H1 (cell line): ENCODE results near the gene METTL8. TPM values are rescaled to one million over a fixed set of nuclear protein-coding genes. Genes with fewer than 3 reads are reported as not detected.

Experiments used
- CTCF ChIA-PET: fragments of 300-600 bp; sonication (Branson Sonifier 250); formaldehyde crosslinking; loops from one replicate; lab custom pipeline; 2021; ENCODE audit not compliant: partially characterized antibody; lab: Charles Lee
- POLR2A ChIA-PET: fragments of 300-600 bp; sonication (Branson Sonifier 250); formaldehyde crosslinking; loops from one replicate; lab custom pipeline; 2021; ENCODE audit warnings: inconsistent platforms; ENCODE audit not compliant: partially characterized antibody; lab: Charles Lee
- DNase-seq, 2 experiments: peaks; one replicate each; pipeline versions ENCODE4 v3.0.0 to v3.0.0-alpha.2; 2010 to 2022; ENCODE audit warnings: low spot score in 2 of 2, low read depth in 1 of 2, mixed read lengths in 1 of 2
- FAIRE-seq: peaks from 2 replicates; lab custom pipeline; 2011; peaks lifted over from hg19 to GRCh38; lab: Jason Lieb, UNC
- H2AFZ ChIP-seq: 2 replicates; pipeline ENCODE4 v1.8.1; 2012; ENCODE audit warnings: low read length, inconsistent platforms
- H2AK5ac ChIP-seq: 2 replicates; pipeline ENCODE4 v1.6.1; 2013; ENCODE audit warnings: low read depth, low read length
- H2BK120ac ChIP-seq: replicated peaks from 2 replicates; pipeline ENCODE3; 2013; ENCODE audit warnings: low read depth, low read length, inconsistent platforms
- H2BK12ac ChIP-seq: 2 replicates; pipeline ENCODE4 v1.6.1; 2013; ENCODE audit warnings: low read depth, low read length
- H2BK15ac ChIP-seq: 2 replicates; pipeline ENCODE4 v1.6.1; 2013; ENCODE audit warnings: low read length
- H2BK20ac ChIP-seq: 2 replicates; pipeline ENCODE4 v1.6.1; 2013; ENCODE audit warnings: low read length
- H2BK5ac ChIP-seq: 2 replicates; pipeline ENCODE4 v1.6.1; 2013; ENCODE audit warnings: low read depth, low read length
- H3K14ac ChIP-seq: 2 replicates; pipeline ENCODE4 v1.6.1; 2013; ENCODE audit warnings: inconsistent platforms; ENCODE audit not compliant: insufficient read length
- H3K18ac ChIP-seq: 2 replicates; pipeline ENCODE4 v1.6.1; 2013; ENCODE audit warnings: low read length; ENCODE audit errors: extremely low read depth
- H3K23ac ChIP-seq: 2 replicates; pipeline ENCODE4 v1.6.1; 2013; ENCODE audit warnings: inconsistent platforms; ENCODE audit not compliant: insufficient read length
- H3K23me2 ChIP-seq: 2 replicates; pipeline ENCODE4 v1.6.1; 2013; ENCODE audit warnings: low read depth, low read length
- H3K27ac ChIP-seq: 2 replicates; pipeline ENCODE4 v1.6.1; 2011; ENCODE audit warnings: low read depth, low read length, inconsistent platforms
- H3K27me3 ChIP-seq, 4 experiments: replicated peaks in 1 of 4; 1 replicate in 1 of 4; 2 replicates in 3 of 4; pipeline versions ENCODE4 v1.6.1 to v1.8.1; 2011 to 2013; ENCODE audit warnings: low read length in 3 of 4, mild to moderate bottlenecking in 3 of 4, inconsistent platforms in 2 of 4, mixed read lengths in 2 of 4, moderate library complexity in 1 of 4; ENCODE audit not compliant: control insufficient read depth in 3 of 4, insufficient read depth in 3 of 4; ENCODE audit errors: extremely low read depth in 1 of 4
- H3K36me3 ChIP-seq, 4 experiments: 2 replicates each; pipeline versions ENCODE4 v1.6.1 to v1.8.1; 2011 to 2013; ENCODE audit warnings: mild to moderate bottlenecking in 4 of 4, low read length in 3 of 4, moderate library complexity in 2 of 4, control low read depth in 1 of 4, inconsistent platforms in 1 of 4; ENCODE audit not compliant: insufficient read depth in 4 of 4, control insufficient read depth in 2 of 4
- H3K4ac ChIP-seq: replicated peaks from 2 replicates; pipeline ENCODE3; 2013; ENCODE audit warnings: low read length, low read depth, mixed read lengths, inconsistent platforms; ENCODE audit not compliant: insufficient read length
- H3K4me1 ChIP-seq, 4 experiments: replicated peaks in 1 of 4; 1 replicate in 1 of 4; 2 replicates in 3 of 4; pipeline versions ENCODE4 v1.6.1 to v1.8.1; 2011 to 2013; ENCODE audit warnings: low read length in 3 of 4, inconsistent platforms in 2 of 4, mixed read lengths in 1 of 4; ENCODE audit not compliant: insufficient read depth in 4 of 4, control insufficient read depth in 3 of 4
- H3K4me2 ChIP-seq, 2 experiments: 2 replicates each; pipeline versions ENCODE4 v1.6.1 to v1.8.1; 2011 to 2013; ENCODE audit warnings: low read depth in 2 of 2, low read length in 2 of 2, control low read depth in 1 of 2, inconsistent platforms in 1 of 2, mild to moderate bottlenecking in 1 of 2; ENCODE audit not compliant: insufficient read depth in 1 of 2
- H3K4me3 ChIP-seq, 4 experiments: fragments of 200-600, 300-600 bp in 1 of 4; sonication (generic), shearing (Covaris generic), sonication (Bioruptor Twin) in 1 of 4; 2 replicates each; pipeline versions ENCODE4 v1.5.1 to v1.8.1; 2011 to 2016; ENCODE audit warnings: low read length in 4 of 4, low read depth in 3 of 4, control low read depth in 2 of 4, inconsistent platforms in 2 of 4, mild to moderate bottlenecking in 2 of 4, mixed read lengths in 1 of 4, moderate library complexity in 1 of 4; ENCODE audit not compliant: insufficient read depth in 2 of 4; ENCODE audit errors: extremely low read depth in 1 of 4
- H3K56ac ChIP-seq: replicated peaks from 2 replicates; pipeline ENCODE3; 2013; ENCODE audit warnings: low read depth, mild to moderate bottlenecking, mixed read lengths, low read length, inconsistent platforms; ENCODE audit not compliant: insufficient read length
- H3K79me1 ChIP-seq: 2 replicates; pipeline ENCODE4 v1.6.1; 2013; ENCODE audit warnings: low read depth, low read length, control low read depth
- H3K79me2 ChIP-seq, 2 experiments: 2 replicates each; pipeline versions ENCODE4 v1.6.1 to v1.8.1; 2012 to 2013; ENCODE audit warnings: low read length in 2 of 2, mild to moderate bottlenecking in 2 of 2, inconsistent platforms in 1 of 2; ENCODE audit not compliant: insufficient read depth in 2 of 2, control insufficient read depth in 1 of 2
- H3K9ac ChIP-seq, 4 experiments: replicated peaks in 1 of 4; 1 replicate in 1 of 4; 2 replicates in 3 of 4; pipeline versions ENCODE4 v1.6.1 to v1.8.1; 2011 to 2013; ENCODE audit warnings: low read depth in 3 of 4, low read length in 3 of 4, control low read depth in 2 of 4, mild to moderate bottlenecking in 2 of 4, moderate library complexity in 2 of 4, inconsistent platforms in 1 of 4; ENCODE audit errors: extremely low read depth in 1 of 4
- H3K9me3 ChIP-seq, 2 experiments: 2 replicates each; pipeline versions ENCODE4 v1.6.1 to v1.8.1; 2012 to 2013; ENCODE audit warnings: mild to moderate bottlenecking in 2 of 2, moderate library complexity in 2 of 2, control low read depth in 1 of 2, inconsistent platforms in 1 of 2, low read depth in 1 of 2, low read length in 1 of 2, mixed read lengths in 1 of 2; ENCODE audit not compliant: insufficient read depth in 2 of 2
- H4K20me1 ChIP-seq, 2 experiments: replicated peaks in 1 of 2; 2 replicates each; pipeline versions ENCODE3 to v1.8.1; 2011 to 2013; ENCODE audit warnings: inconsistent platforms in 2 of 2, low read length in 2 of 2, mild to moderate bottlenecking in 1 of 2; ENCODE audit not compliant: insufficient read depth in 2 of 2, control insufficient read depth in 1 of 2
- H4K5ac ChIP-seq: 2 replicates; pipeline ENCODE4 v1.6.1; 2013; ENCODE audit warnings: low read length, low read depth, mixed read lengths, inconsistent platforms; ENCODE audit not compliant: insufficient read length
- H4K8ac ChIP-seq: 2 replicates; pipeline ENCODE4 v1.8.0; 2013; ENCODE audit warnings: mild to moderate bottlenecking, moderate library complexity, low read length, inconsistent platforms; ENCODE audit not compliant: insufficient read depth; ENCODE audit errors: extremely low read depth
- H4K91ac ChIP-seq: replicated peaks from 2 replicates; pipeline ENCODE3; 2013; ENCODE audit warnings: low read length, mixed read lengths, inconsistent platforms; ENCODE audit not compliant: insufficient read length
- BCL11A ChIP-seq, 2 experiments: IDR thresholded peaks; one replicate each; pipeline ENCODE4 v1.6.1; 2011; ENCODE audit warnings: low read depth in 2 of 2, low read length in 2 of 2, mild to moderate bottlenecking in 2 of 2
- JUN ChIP-seq: IDR thresholded peaks from 2 replicates; pipeline ENCODE4 v1.6.1; 2011; ENCODE audit warnings: low read depth, mild to moderate bottlenecking, improper control_type of control experiment, low read length
- KDM1A ChIP-seq: fragments of 200-600, 300-600 bp; sonication (generic); IDR thresholded peaks from 2 replicates; pipeline ENCODE4 v1.7.1; 2016; ENCODE audit warnings: mild to moderate bottlenecking, low read length, borderline replicate concordance
- RAD21 ChIP-seq, 2 experiments: IDR thresholded peaks in 1 of 2; conservative IDR thresholded peaks in 1 of 2; 2 replicates each; pipeline ENCODE4 v1.6.1; 2011; ENCODE audit warnings: low read depth in 2 of 2, low read length in 2 of 2, improper control_type of control experiment in 1 of 2, inconsistent platforms in 1 of 2, mild to moderate bottlenecking in 1 of 2, moderate library complexity in 1 of 2
- RBBP5 ChIP-seq: IDR thresholded peaks from 2 replicates; pipeline ENCODE4 v1.7.1; 2012; ENCODE audit warnings: low read depth, mild to moderate bottlenecking, inconsistent platforms, low read length, moderate library complexity, borderline replicate concordance
- RXRA ChIP-seq: IDR thresholded peaks from 2 replicates; pipeline ENCODE4 v1.6.1; 2011; ENCODE audit warnings: low read depth, mild to moderate bottlenecking, low read length, moderate library complexity; ENCODE audit not compliant: insufficient read depth
- SP4 ChIP-seq: IDR thresholded peaks from 2 replicates; pipeline ENCODE4 v1.6.1; 2012; ENCODE audit warnings: low read length, inconsistent platforms
- TEAD4 ChIP-seq: IDR thresholded peaks from 2 replicates; pipeline ENCODE4 v1.6.1; 2012; ENCODE audit warnings: low read depth, low read length, inconsistent platforms, mixed read lengths
- WGBS, 2 experiments: shearing (Covaris generic) in 1 of 2; methylation state at CpG; one replicate each; pipeline versions ENCODE4 v1.1.6 to v1.1.7; 2013 to 2015; ENCODE audit warnings: low lambda C conversion rate in 2 of 2, mixed read lengths in 2 of 2, inconsistent platforms in 1 of 2, low coverage in 1 of 2, missing lambda C conversion rate in 1 of 2; ENCODE audit not compliant: insufficient replicate concordance in 2 of 2, insufficient coverage in 1 of 2, insufficient read length in 1 of 2; ENCODE audit errors: extremely low coverage in 1 of 2, missing lambda C conversion rate in 1 of 2; 5-methylcytosine and 5-hydroxymethylcytosine counted together
- polyA plus RNA-seq, 7 experiments: library from polyadenylated mRNA; depleted of rRNA in 3 of 7; stranded (reverse) in 5 of 7; unstranded in 2 of 7; fragments of >200 nt in 5 of 7; fragments of 200-250 nt in 2 of 7; gene quantifications; 1 replicate in 5 of 7; 2 replicates in 1 of 7; 4 replicates in 1 of 7; pipeline versions ENCODE4 v1.2.1 to v1.2.3, GENCODE V29; 2011 to 2013; ENCODE audit warnings: missing spikeins in 2 of 7, mixed read lengths in 2 of 7
- total RNA-seq: library from RNA; stranded (reverse); fragmentation: NEBNext Ultra II Directional; extraction: Animal tissue kit (Norgen Biotek cat#: 25700); gene quantifications from 2 replicates; pipeline ENCODE4 v1.2.1, GENCODE V29; 2021
- TF ChIP-seq, protein P1 (sequence below), 3 experiments: IDR thresholded peaks; 1 replicate in 2 of 3; 2 replicates in 1 of 3; pipeline versions ENCODE4 v1.5.1 to v1.6.1; 2011; ENCODE audit warnings: low read length in 3 of 3, mild to moderate bottlenecking in 3 of 3, inconsistent platforms in 2 of 3, low read depth in 1 of 3, moderate library complexity in 1 of 3; ENCODE audit not compliant: insufficient read depth in 1 of 3; ENCODE audit errors: control extremely low read depth in 1 of 3
- TF ChIP-seq, protein P2 (sequence below): IDR thresholded peaks from 2 replicates; pipeline ENCODE4 v1.6.1; 2011; ENCODE audit warnings: low read depth, mild to moderate bottlenecking, low read length; ENCODE audit not compliant: insufficient read depth

Gene METTL8
- total and polyA plus RNA-seq, 2 of the 8 experiments (the other 6 are each of a cell fraction or from before 2014, with no cell fraction given), result 17.6 to 79.7 TPM

DNA sequence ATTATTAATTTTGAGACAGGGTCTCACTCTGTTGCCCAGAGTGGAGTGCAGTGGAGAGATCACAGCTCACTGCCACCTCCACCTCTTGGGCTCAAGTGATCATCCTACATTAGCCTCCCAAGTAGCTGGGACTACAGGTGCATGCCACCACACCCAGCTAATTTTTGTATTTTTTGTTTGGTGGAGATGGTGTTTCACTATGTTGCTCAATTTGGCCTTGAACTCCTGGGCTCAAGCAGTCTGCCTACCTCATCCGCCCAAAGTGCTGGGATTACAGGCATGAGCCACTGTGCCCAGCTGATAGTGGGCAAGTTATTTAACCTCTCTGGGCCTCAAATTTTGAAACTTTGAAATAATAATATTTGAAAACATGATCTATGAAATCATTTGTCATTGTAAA, 26.7 kb upstream of the METTL8 start:
- no peaks in the 10 kb centered on the region for H3K9me3 ChIP-seq
- no peak overlapping the region for H4K91ac ChIP-seq
- H3K23me2 ChIP-seq, result no peaks in the 10 kb centered on the region
- H2AFZ ChIP-seq, result no peak overlapping the region
- H2BK5ac ChIP-seq, result no peak overlapping the region
- DNase-seq (no peak), FAIRE-seq (no peak)
- no peak overlapping the region for H3K18ac ChIP-seq
- POLR2A ChIA-PET, result no interaction called here
- H3K4ac ChIP-seq, result no peak overlapping the region
- H3K14ac ChIP-seq, result no peak overlapping the region
- no peak overlapping the region for H3K56ac ChIP-seq
- H2AK5ac ChIP-seq, result no peak overlapping the region
- no peak overlapping the region for H2BK120ac ChIP-seq
- H3K79me1 ChIP-seq, result no peaks in the 10 kb centered on the region; the same call in 1 of the 2 replicates
- no peak overlapping the region for H3K4me3 ChIP-seq
- H4K5ac ChIP-seq, result no peak overlapping the region
- H3K36me3 ChIP-seq, result peaks cover 0 to 25% (median 10%) of the 10 kb centered on the region in 4 experiments; a peak in 3 of 8 replicates
- H3K4me1 ChIP-seq, result no peaks in the 10 kb centered on the region
- H2BK20ac ChIP-seq, result no peak overlapping the region
- no peak overlapping the region for H4K8ac ChIP-seq
- H3K23ac ChIP-seq, result no peak overlapping the region
- no peak overlapping the region for H3K27ac ChIP-seq
- CTCF ChIA-PET, result interaction anchor here (0.6 to 1.2 kb wide), 2 partner anchors 11 to 388 kb away, joined by 3 read pairs; no protein-coding TSS in a partner anchor
- no peak for TF ChIP-seq RBBP5
- TF ChIP-seq, protein P1, sequence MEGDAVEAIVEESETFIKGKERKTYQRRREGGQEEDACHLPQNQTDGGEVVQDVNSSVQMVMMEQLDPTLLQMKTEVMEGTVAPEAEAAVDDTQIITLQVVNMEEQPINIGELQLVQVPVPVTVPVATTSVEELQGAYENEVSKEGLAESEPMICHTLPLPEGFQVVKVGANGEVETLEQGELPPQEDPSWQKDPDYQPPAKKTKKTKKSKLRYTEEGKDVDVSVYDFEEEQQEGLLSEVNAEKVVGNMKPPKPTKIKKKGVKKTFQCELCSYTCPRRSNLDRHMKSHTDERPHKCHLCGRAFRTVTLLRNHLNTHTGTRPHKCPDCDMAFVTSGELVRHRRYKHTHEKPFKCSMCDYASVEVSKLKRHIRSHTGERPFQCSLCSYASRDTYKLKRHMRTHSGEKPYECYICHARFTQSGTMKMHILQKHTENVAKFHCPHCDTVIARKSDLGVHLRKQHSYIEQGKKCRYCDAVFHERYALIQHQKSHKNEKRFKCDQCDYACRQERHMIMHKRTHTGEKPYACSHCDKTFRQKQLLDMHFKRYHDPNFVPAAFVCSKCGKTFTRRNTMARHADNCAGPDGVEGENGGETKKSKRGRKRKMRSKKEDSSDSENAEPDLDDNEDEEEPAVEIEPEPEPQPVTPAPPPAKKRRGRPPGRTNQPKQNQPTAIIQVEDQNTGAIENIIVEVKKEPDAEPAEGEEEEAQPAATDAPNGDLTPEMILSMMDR (IDR thresholded peaks at IDR 0.05; ENCODE audit: control extremely low read depth in 1 of 3, insufficient read depth in 1 of 3, low read depth in 1 of 3, low read length in 3 of 3), result no peak
- no peak for TF ChIP-seq TEAD4
- no peak for TF ChIP-seq BCL11A (IDR thresholded peaks at IDR 0.05; ENCODE audit: low read depth in 2 of 2, low read length in 2 of 2)
- no peak for TF ChIP-seq RXRA
- TF ChIP-seq SP4, result no peak
- no peak for TF ChIP-seq KDM1A
- TF ChIP-seq RAD21 (IDR thresholded peaks at IDR 0.05 in 1 of 2, conservative IDR thresholded peaks at IDR 0.05 in 1 of 2; ENCODE audit: low read depth in 2 of 2, low read length in 2 of 2), result no peak
- TF ChIP-seq JUN, result no peak
- TF ChIP-seq, protein P2, sequence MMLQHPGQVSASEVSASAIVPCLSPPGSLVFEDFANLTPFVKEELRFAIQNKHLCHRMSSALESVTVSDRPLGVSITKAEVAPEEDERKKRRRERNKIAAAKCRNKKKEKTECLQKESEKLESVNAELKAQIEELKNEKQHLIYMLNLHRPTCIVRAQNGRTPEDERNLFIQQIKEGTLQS, result no peak
- no peak overlapping the region for H2BK12ac ChIP-seq
- H3K27me3 ChIP-seq, result no peaks in the 10 kb centered on the region
- no peaks in the 10 kb centered on the region for H4K20me1 ChIP-seq
- no peak overlapping the region for H3K4me2 ChIP-seq
- peaks cover 0 to 3% of the 10 kb centered on the region in 2 experiments; a peak in 1 of 4 replicates for H3K79me2 ChIP-seq
- 93% methylated on average over 1 of the region's 1 CpG; no CpG with 5 or more reads in 1 of the 2 experiments for WGBS, 2 experiments
- no peak overlapping the region for H2BK15ac ChIP-seq
- no peak overlapping the region for H3K9ac ChIP-seq
